BJ (cell line): ENCODE data around the gene SOD2. TPM values are rescaled to one million over a fixed set of nuclear protein-coding genes. Genes with fewer than 3 reads are reported as not detected.
"Not testable (repeated sequence)": the region's sequence is repeated elsewhere in the genome, so short reads cannot be mapped to it uniquely, and the experiment has no call there.

Experiments
- CTCF ChIA-PET: fragments of 350-600 bp; formaldehyde crosslinking; extraction: SDS; loops from one replicate; lab custom pipeline; 2021; ENCODE audit warnings: antibody characterized with exemption, inconsistent platforms; lab: Yijun Ruan, JAX
- POLR2A ChIA-PET: fragments of 300-600 bp; sonication (Branson Sonifier 250); formaldehyde crosslinking; extraction: SDS; loops from one replicate; lab custom pipeline; 2021; ENCODE audit warnings: antibody characterized with exemption; lab: Charles Lee
- DNase-seq: peaks from one replicate; pipeline ENCODE4 v3.0.0-alpha.2; 2011; ENCODE audit warnings: low read depth
- H3K27me3 ChIP-seq: 2 replicates; pipeline ENCODE4 v1.6.0; 2011; ENCODE audit warnings: low read length; ENCODE audit not compliant: control insufficient read depth, insufficient read depth
- H3K36me3 ChIP-seq: 2 replicates; pipeline ENCODE4 v1.5.1; 2011; ENCODE audit warnings: low read length; ENCODE audit not compliant: control insufficient read depth, insufficient read depth
- H3K4me3 ChIP-seq: 2 replicates; pipeline ENCODE4 v1.5.1; 2011; ENCODE audit warnings: low read depth, mild to moderate bottlenecking, control low read depth, low read length
- polyA minus RNA-seq: library from RNA; depleted of rRNA, polyadenylated mRNA; stranded (reverse); fragments of >200 nt; gene quantifications from 2 replicates; pipeline ENCODE4 v1.2.3, GENCODE V29; 2011; rRNA and poly(A)+ RNA removed
- polyA plus RNA-seq: library from polyadenylated mRNA; depleted of rRNA; stranded (reverse); fragments of >200 nt; gene quantifications from 2 replicates; pipeline ENCODE4 v1.2.3, GENCODE V29; 2011; rRNA removed
- TF ChIP-seq, protein P1 (sequence below): IDR thresholded peaks from 2 replicates; pipeline ENCODE4 v1.5.1; 2011; ENCODE audit warnings: low read depth, mild to moderate bottlenecking, control low read depth, inconsistent platforms, low read length, moderate library complexity; ENCODE audit not compliant: insufficient read depth

The SOD2 gene
- polyA plus RNA-seq = 39.4 and 42.1 TPM in 2 replicates
- polyA minus RNA-seq = 48.7 and 52.8 TPM in 2 replicates

DNA sequence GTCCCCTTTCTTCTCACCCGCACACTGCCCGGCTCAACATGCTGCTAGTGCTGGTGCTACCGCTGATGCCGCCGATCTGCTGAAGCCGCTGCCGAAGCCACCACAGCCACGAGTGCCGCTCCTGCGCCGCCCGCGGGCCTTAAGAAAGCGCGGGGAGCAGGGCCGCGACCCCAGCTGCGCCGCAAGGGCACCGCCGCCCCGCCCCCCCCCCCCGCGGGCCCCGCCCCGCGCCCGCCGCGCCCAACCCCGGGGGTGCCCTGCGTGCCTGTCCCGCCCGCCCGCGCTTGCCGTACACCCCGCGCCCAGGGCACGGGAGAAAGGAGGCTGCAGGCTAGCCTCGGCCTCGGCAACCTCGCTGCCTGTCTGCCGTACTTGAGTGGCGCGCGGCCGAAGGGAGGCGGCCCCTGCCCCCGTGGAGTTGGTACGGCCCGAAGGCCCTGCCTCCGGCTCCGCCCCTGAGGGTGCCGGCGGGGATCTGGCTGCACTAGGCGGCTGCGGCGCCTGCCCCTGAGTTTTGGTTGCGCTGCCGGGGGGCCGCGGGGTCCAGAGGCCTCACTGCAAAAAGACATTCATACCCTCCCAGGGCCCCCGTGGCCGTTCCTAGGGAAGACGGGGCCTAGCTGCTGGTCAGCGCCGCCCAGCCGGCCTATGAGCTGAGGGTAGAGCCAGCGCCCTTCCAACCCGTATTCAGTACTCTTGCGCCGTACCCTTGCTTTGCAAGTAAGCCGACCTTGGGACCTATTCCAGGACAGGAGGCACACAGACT, at the start of gene SOD2:
SOD2 (minus strand) TSS at position 114 of the 766 bp plus-strand sequence; CDS start at position 40, 74 bp downstream.
- POLR2A ChIA-PET = interaction anchor here (0.6 to 0.8 kb wide), 2 partner anchors 28 to 96 kb away, joined by 3 to 5 read pairs; partner anchors contain the start of gene TCP1
- H3K36me3 ChIP-seq = peaks cover 6% of the 10 kb centered on the region
- TF ChIP-seq, protein P1, sequence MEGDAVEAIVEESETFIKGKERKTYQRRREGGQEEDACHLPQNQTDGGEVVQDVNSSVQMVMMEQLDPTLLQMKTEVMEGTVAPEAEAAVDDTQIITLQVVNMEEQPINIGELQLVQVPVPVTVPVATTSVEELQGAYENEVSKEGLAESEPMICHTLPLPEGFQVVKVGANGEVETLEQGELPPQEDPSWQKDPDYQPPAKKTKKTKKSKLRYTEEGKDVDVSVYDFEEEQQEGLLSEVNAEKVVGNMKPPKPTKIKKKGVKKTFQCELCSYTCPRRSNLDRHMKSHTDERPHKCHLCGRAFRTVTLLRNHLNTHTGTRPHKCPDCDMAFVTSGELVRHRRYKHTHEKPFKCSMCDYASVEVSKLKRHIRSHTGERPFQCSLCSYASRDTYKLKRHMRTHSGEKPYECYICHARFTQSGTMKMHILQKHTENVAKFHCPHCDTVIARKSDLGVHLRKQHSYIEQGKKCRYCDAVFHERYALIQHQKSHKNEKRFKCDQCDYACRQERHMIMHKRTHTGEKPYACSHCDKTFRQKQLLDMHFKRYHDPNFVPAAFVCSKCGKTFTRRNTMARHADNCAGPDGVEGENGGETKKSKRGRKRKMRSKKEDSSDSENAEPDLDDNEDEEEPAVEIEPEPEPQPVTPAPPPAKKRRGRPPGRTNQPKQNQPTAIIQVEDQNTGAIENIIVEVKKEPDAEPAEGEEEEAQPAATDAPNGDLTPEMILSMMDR = no peak
- H3K27me3 ChIP-seq = no peaks in the 10 kb centered on the region
- peak within 1 kb of the TSS; percentile 83 for H3K4me3 ChIP-seq
- CTCF ChIA-PET = interaction anchor here (1.0 to 3.6 kb wide), 4 partner anchors 10 to 159 kb away, joined by 3 to 33 read pairs (median 8); no protein-coding TSS in a partner anchor
- DNase-seq = no peak

DNA sequence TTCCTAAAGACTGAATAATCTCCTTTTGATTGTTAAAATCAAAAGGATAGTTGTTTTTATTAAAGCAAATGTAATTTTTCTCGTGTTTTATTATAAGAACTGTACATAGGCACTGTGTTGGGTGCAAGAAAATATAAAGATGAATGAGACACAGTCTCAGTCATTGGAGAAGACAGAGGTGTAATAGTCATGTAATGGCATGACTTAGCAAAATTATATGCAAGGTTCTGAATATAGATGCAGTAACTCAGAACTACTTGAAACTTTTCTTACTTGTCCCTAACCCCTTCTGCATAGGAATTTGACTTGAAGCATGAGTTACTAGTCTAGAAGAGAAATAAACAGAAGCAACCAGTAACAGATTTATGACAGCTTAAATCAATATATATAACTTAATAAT, 49.1 kb upstream of the SOD2 start:
- Histone ChIP-seq H3K4me3 (no peak overlapping the region), H3K27me3 (no peaks in the 10 kb centered on the region), H3K36me3 (peaks cover 7% of the 10 kb centered on the region)
- TF ChIP-seq, protein P1 = no peak
- DNase-seq = no peak
- CTCF ChIA-PET = no interaction called here
- POLR2A ChIA-PET = no interaction called here

DNA sequence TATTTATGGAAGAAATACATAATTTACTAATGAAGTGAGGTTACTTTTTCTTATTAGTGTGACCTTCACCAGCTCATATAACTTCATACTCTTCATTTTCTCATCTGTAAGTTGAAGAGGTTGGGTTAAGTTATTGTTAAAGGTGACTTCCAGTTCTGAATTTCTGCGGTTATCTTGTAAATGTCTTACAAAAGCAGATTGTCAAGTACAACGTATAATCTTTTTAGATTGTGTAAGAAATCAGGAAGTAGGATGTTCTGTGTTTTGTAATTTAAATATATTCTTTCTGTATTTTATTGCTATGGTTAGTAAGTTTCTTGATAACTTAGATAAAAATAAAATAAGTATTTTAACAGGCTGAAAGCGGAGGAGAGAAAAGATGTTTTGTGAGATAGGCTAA, 46.3 kb upstream of the SOD2 start:
- POLR2A ChIA-PET = no interaction called here
- H3K4me3 ChIP-seq = no peak overlapping the region
- CTCF ChIA-PET = no interaction called here
- H3K36me3 ChIP-seq = no peaks in the 10 kb centered on the region; the same call in 1 of the 2 replicates
- DNase-seq = no peak
- TF ChIP-seq, protein P1 = no peak
- H3K27me3 ChIP-seq = no peaks in the 10 kb centered on the region

DNA sequence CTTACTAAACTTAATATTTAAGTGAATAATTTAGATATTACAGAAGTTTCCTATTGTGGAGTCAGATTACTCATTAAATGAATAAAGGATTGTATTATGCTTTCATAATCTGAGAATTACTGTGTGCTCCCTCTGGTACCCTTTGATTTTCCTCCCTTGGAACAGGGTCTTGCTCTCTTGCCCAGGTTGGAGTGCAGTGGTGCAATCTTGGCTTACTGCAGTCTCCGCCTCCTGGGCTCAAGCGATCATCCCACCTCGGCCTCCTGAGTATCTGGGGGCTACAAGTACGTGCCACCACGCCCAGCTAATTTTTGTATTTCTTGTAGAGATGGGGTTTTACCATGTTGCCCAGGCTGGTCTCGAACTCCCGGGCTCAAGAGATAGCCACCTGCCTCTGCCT, 43.9 kb upstream of the SOD2 start:
- no peak for DNase-seq
- POLR2A ChIA-PET = no interaction called here
- CTCF ChIA-PET = no interaction called here
- no peaks in the 10 kb centered on the region; the same call in 1 of the 2 replicates for H3K36me3 ChIP-seq
- H3K4me3 ChIP-seq = no peak overlapping the region
- TF ChIP-seq, protein P1 = no peak
- no peaks in the 10 kb centered on the region for H3K27me3 ChIP-seq

DNA sequence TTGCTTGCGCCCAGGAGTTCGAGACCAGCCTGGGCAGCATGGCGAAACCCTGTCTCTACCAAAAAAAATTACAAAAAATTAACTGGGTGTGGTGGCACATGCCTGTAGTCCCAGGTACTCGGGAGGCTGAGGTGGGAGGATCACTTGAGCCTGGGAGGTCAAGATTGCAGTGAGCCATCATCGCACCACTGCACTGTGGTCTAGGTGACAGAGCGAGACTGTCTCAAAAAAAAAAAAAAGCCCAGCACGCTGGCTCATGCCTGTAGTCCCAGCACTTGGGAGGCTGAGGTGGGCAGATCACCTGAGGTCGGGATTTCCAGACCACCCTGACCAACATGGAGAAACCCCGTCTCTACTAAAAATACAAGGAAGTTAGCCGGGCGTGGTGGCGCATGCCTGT, 40.4 kb upstream of the SOD2 start:
- POLR2A ChIA-PET, H3K4me3 ChIP-seq, CTCF ChIA-PET, H3K36me3 ChIP-seq, H3K27me3 ChIP-seq, DNase-seq: not testable (repeated sequence)

DNA sequence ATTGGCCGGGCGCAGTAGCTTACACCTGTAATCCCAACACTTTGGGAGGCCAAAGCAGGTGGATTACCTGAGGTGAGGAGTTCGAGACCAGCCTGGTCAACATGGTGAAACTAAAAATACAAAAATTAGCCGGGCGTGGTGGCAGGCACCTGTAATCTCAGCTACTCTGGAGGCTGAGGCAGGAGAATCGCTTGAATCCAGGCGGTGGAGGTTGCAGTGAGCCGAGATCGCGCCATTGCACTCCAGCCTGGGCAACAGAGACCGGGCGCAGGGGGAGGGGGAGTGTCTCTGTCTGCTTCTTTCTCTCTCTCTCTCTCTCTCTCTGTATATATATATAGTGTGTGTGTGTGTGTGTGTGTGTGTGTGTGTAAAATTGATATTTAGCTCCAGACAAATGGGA, 39.5 kb upstream of the SOD2 start:
- H3K36me3 ChIP-seq, H3K27me3 ChIP-seq, POLR2A ChIA-PET, DNase-seq, H3K4me3 ChIP-seq: not testable (repeated sequence)
- CTCF ChIA-PET = interaction anchor here (1.0 to 1.6 kb wide), 2 partner anchors 12 to 24 kb away, joined by 3 to 6 read pairs; no protein-coding TSS in a partner anchor
